Stimulated activated CD8-positive, alpha-beta memory T cell treated with anti-CD3 and anti-CD28 coated beads, Interleukin-7, amount 100 ng/mL, for 48 hours (primary cell): Measurements from ENCODE around the gene ZNF514.

Source experiments
- DNase-seq, 2 donors: peaks; one replicate each; pipeline ENCODE4 v3.0.0-alpha.2; 2020; ENCODE audit warnings: low read depth in 1 of 2; ENCODE audit errors: extremely low read depth in 1 of 2

ZNF514 gene

GRCh38 chr2:95159690-95160449, at the start of gene ZNF514:
TSS of gene ZNF514 (minus strand) at chr2:95159848. CDS start at chr2:95153253, 6,595 bp downstream.
- peak; percentile 48 to 54 for DNase-seq

GRCh38 chr2:95208106-95208505, 48.5 kb upstream of the ZNF514 start:
- DNase-seq = no peak

DNA sequence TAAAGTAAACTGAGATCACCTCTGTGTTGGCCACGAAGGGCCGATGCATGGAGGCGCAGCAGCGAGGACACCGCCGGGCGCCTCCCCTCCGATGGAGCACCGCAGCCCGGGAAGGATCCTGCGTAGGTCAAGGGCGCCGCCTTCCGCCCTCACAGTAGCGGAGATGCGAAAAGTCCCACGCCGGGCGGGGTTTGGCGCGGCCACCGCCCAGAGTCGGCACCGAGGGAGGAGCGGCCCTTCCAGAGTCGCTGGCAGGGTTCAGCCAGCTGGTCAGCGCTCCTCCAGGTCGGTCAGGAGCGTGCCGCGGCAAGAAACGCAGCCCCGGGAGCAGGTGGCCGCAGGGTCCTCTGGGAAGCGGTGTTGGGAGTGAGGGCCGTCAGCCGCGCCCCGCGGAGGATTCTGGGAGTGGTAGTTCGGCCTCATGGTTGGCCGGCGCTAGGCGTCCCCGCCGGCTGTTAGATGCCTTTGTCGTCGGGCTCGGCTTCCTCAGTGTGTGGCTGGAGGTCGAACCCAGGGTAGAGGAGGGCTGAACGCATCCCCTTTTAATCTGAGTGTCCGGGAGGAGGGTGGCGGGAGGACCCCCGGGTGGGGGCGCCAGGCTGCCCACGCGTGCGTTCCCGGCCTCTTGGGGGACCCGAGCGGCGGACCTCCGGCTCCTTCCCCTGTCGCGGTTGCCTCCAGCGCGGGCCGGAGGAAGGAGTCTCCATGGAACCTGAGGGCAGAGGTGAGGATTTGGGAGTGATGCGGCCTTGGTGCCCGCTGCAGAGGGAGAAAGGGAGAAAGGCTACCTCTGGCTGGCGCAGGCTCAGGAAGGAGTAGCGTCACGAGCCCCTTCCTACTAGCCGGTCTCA, 47.7 kb upstream of the ZNF514 start, which contains the start of gene ZNF892:
TSS of gene ZNF892 (plus strand) at position 411 of the 851 bp plus-strand sequence. CDS start at position 706, 295 bp downstream.
- peak; percentile 64 to 73 for DNase-seq

DNA sequence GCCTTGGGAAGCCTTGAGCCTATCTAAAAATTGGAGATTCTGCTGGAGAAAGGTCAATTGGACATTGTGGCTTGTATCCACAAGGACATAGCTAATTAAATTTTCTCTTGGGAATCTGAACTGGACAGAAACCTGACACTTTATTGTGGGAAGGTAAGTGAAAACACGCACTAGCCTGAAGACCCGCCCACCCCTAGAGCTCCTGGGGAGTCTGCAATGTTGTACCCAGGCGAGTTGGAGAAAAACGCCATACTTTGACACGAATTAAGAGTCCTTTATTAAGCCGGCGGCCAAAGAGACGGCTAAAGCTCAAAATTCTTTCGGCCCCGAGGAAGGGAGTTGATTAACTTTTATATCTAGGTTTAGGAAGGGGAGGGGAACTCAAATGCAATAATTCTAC, 46.4 kb upstream of the ZNF514 start:
- DNase-seq = no peak

- no peak for DNase-seq
These were observed 44.7 kb upstream of the ZNF514 start for GRCh38 chr2:95204396-95204795.

- DNase-seq = no peak
These were observed 44.3 kb upstream of the ZNF514 start for GRCh38 chr2:95203911-95204310.

- peak; percentile 8 to 24 for DNase-seq
These were observed 33.3 kb upstream of the ZNF514 start for GRCh38 chr2:95192956-95193355.

- DNase-seq = no peak
These were observed 26.3 kb upstream of the ZNF514 start for GRCh38 chr2:95185973-95186372.

- DNase-seq = no peak
These were observed 25.5 kb upstream of the ZNF514 start for GRCh38 chr2:95185197-95185596.

- no peak for DNase-seq
These were observed 22.1 kb upstream of the ZNF514 start for GRCh38 chr2:95181774-95182173.

GRCh38 chr2:95179451-95179850, 19.8 kb upstream of the ZNF514 start:
- DNase-seq = no peak

GRCh38 chr2:95174031-95174542, 14.4 kb upstream of the ZNF514 start:
- DNase-seq = no peak

DNA sequence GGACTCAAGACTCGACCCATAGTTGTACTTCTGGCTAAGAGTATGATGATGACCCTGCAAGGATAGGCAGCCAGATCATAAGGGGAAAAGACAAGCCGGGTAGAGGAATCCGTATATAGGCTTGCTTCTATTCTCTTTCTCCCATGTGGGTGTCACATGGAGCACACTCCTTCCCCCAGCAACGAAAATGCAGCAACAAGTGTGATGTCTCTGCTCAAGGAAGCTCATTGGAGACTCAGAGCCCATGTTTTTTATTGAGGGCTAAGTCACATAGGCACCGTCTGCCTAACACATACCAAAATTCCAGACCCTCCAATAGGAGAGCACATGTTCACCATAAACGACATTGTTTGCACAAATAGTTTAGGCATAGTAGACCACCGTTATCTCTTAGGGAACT, 12.3 kb upstream of the ZNF514 start:
- no peak for DNase-seq

DNA sequence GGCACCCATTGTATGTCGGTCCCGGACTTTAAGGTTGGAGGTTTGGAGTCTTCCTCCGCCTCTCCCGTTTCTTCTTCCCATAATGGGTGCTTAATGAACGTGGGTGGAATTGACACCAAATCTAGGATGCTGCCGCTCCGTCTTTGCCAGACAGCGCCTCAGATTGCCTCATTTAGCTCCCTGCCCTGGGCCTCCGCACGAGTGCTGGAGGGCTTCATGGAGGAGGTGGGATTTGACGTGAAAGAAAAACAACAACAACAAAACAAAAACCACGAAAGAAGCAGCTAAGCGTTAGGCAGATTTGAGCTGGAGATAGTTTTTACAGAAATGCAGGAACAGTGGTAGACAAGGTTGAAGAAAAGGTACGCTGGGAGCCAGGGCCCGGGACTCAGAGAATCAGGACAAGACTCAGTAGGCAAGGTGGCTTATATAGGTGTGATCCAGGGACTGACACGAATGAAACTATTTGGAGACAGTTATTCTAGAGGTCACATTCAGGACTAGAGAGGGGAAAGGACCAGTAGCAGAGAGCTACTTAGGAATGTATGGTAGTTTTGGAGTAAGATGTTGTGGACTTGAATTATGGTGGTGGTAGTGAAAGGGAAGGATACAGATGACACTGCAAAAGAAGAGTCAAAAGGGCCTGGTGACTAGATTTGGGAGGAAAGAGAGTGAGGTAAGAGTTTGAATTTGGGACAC, 6.6 kb upstream of the ZNF514 start:
- DNase-seq = no peak

GRCh38 chr2:95165371-95166064, 5.9 kb upstream of the ZNF514 start, which contains the start of gene ZNF2:
TSS of gene ZNF2 (plus strand) at chr2:95165809. CDS start at chr2:95176227, 10,418 bp downstream.
- DNase-seq = peak; percentile 91 to 96

DNA sequence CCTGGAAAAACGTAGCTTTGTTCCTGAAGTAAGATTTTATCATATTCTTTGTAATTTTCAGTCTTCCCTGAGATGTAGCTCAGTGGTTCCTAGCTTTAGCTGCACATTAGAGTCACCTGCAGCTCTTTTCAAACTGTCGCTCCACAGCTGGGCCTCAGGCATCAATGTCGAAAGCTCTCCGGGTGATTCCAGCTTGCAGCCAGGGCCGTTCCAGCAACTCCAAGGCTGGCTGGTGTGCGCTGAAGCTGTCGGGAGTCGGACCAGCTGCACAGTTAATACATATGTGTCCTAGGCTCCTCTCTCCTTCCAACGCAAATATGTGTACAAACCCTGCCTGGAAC, 5.4 kb upstream of the ZNF514 start:
- no peak for DNase-seq

GRCh38 chr2:95158891-95159619, 593 bp downstream of the ZNF514 start:
- no peak for DNase-seq

DNA sequence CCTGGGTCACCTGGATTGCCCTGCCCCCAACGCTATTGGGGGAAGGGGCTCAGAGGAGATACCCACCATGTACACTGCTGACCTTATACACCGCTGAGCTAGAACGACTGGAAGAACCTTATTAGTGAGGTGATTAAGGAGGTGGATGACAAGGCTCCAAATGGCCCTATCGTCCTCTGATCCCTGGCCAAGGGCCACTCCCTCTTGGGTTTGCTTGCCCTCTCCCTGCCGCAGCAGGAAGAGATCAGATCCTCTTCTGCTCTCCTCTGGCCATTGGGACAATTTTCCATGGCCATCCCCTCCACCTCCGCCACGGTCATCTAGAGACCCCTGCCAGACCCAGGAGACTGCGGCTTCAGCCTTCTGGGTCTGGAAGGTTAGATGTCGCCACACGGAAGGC, 1.2 kb downstream of the ZNF514 start:
- no peak for DNase-seq

DNA sequence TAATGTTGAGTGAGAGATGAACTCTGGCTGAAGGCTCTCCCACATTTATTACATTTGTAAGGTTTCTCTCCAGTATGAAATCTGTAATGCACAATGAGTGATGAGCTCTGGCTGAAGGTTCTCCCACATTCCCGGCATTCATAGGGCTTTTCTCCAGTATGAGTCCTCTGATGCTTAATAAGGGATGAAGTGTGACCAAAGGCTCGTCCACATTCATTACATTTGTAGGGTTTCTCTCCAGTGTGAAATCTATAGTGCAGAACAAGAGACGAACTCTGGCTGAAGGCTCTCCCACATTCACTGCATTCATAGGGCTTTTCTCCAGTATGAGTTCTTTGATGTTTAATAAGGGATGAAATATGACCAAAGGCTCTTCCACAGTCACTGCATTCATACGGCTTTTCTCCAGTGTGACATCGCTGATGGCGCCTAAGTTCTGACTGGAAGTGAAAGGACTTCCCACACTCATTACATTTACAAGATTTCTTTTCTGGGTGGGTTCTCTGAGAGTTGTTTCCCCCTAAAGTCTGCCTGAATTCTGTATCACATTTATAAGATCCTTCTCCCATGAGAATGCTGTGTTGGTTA, 10.2 kb downstream of the ZNF514 start:
- DNase-seq = no peak
